Panc1 (cell line): ENCODE measurements around the gene YWHAQ.

Experiments used
- POLR2AphosphoS5 ChIP-seq: IDR thresholded peaks from 2 replicates; pipeline ENCODE4 v1.6.1; 2012; ENCODE audit warnings: mild to moderate bottlenecking, low read depth, low read length, moderate library complexity
- REST ChIP-seq, 2 experiments: IDR thresholded peaks; 2 replicates each; pipeline ENCODE4 v1.6.1; 2011 to 2012; ENCODE audit warnings: low read depth in 2 of 2, control low read depth in 1 of 2, low read length in 1 of 2, mild to moderate bottlenecking in 1 of 2, moderate library complexity in 1 of 2; ENCODE audit not compliant: insufficient read depth in 1 of 2
- SIN3A ChIP-seq: IDR thresholded peaks from 2 replicates; pipeline ENCODE4 v1.6.1; 2012; ENCODE audit warnings: low read depth, mild to moderate bottlenecking, low read length, moderate library complexity, borderline replicate concordance; ENCODE audit not compliant: insufficient read depth
- TCF7L2 ChIP-seq: IDR thresholded peaks from 2 replicates; pipeline ENCODE4 v1.6.1; 2011; ENCODE audit warnings: mild to moderate bottlenecking, low read depth, low read length, inconsistent platforms
- TF ChIP-seq, protein P1 (sequence below): fragments of 450-650 bp; IDR thresholded peaks from 2 replicates; pipeline ENCODE4 v1.5.1; 2017; ENCODE audit warnings: mild to moderate bottlenecking

DNA sequence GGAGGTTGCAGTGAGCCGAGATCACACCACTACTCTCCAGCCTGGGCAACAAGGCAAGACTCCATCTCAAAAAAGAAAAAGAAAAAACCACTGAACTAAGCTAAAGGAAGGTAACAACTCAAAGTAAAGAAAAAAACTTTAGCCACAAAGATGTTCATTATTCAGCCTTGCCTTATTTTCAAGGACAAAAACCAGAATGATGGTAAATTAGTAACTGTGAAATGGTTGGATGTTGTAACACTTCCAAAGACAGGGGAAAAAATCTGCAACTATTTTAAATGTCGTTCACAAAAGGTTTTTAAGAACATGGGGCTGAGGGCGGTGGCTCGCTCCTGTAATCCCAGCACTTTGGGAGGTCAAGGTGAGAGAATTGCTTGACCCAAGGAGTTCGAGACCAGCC is 85.3 kb downstream of the YWHAQ start:
- TF ChIP-seq POLR2AphosphoS5 (no peak), REST (IDR thresholded peaks at IDR 0.05; ENCODE audit: insufficient read depth in 1 of 2, low read depth in 2 of 2, low read length in 1 of 2) (no peak), TCF7L2 (no peak), SIN3A (no peak)
- TF ChIP-seq, protein P1, sequence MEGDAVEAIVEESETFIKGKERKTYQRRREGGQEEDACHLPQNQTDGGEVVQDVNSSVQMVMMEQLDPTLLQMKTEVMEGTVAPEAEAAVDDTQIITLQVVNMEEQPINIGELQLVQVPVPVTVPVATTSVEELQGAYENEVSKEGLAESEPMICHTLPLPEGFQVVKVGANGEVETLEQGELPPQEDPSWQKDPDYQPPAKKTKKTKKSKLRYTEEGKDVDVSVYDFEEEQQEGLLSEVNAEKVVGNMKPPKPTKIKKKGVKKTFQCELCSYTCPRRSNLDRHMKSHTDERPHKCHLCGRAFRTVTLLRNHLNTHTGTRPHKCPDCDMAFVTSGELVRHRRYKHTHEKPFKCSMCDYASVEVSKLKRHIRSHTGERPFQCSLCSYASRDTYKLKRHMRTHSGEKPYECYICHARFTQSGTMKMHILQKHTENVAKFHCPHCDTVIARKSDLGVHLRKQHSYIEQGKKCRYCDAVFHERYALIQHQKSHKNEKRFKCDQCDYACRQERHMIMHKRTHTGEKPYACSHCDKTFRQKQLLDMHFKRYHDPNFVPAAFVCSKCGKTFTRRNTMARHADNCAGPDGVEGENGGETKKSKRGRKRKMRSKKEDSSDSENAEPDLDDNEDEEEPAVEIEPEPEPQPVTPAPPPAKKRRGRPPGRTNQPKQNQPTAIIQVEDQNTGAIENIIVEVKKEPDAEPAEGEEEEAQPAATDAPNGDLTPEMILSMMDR = no peak
